Liver (tissue), 9 donors: ENCODE data around the gene CYP2U1. TPM values are rescaled to one million over a fixed set of nuclear protein-coding genes. Genes with fewer than 3 reads are reported as not detected.
A peak's percentile ranks its signal among the peaks of the same experiment; 100 is the strongest.

ENCODE experiments used
- DNase-seq: peaks from one replicate; pipeline ENCODE4 v3.0.0-alpha.2; 2017; ENCODE audit warnings: low spot score
- H3K27ac ChIP-seq, 2 donors: one replicate each; pipeline ENCODE4 v1.7.0; 2013; ENCODE audit warnings: inconsistent platforms in 2 of 2, low read length in 2 of 2, control low read depth in 1 of 2, low read depth in 1 of 2, mild to moderate bottlenecking in 1 of 2
- H3K27me3 ChIP-seq, 4 donors: one replicate each; pipeline versions ENCODE4 v1.6.1 to v1.7.0; 2013; ENCODE audit warnings: low read length in 3 of 4, inconsistent platforms in 1 of 4, mild to moderate bottlenecking in 1 of 4, moderate library complexity in 1 of 4; ENCODE audit not compliant: control insufficient read depth in 4 of 4, insufficient read depth in 4 of 4
- H3K36me3 ChIP-seq, 4 donors: one replicate each; pipeline versions ENCODE4 v1.6.1 to v1.7.0; 2013; ENCODE audit warnings: low read length in 3 of 4, mild to moderate bottlenecking in 3 of 4, low read depth in 1 of 4, moderate library complexity in 1 of 4; ENCODE audit not compliant: control insufficient read depth in 4 of 4, insufficient read depth in 3 of 4
- H3K4me1 ChIP-seq, 4 donors: one replicate each; pipeline versions ENCODE4 v1.6.1 to v1.7.0; 2013; ENCODE audit warnings: low read length in 3 of 4, mild to moderate bottlenecking in 3 of 4, moderate library complexity in 1 of 4; ENCODE audit not compliant: control insufficient read depth in 4 of 4, insufficient read depth in 4 of 4
- H3K4me3 ChIP-seq, 3 donors: one replicate each; pipeline versions ENCODE4 v1.6.1 to v1.7.0; 2013; ENCODE audit warnings: low read length in 3 of 3, control low read depth in 1 of 3, low read depth in 1 of 3, mild to moderate bottlenecking in 1 of 3
- H3K9ac ChIP-seq, 2 donors: one replicate each; pipeline ENCODE4 v1.7.0; 2013; ENCODE audit warnings: low read length in 2 of 2, mild to moderate bottlenecking in 2 of 2, moderate library complexity in 2 of 2, control low read depth in 1 of 2, low read depth in 1 of 2
- H3K9me3 ChIP-seq, 4 donors: one replicate each; pipeline versions ENCODE4 v1.6.1 to v1.7.0; 2013; ENCODE audit warnings: low read length in 3 of 4; ENCODE audit not compliant: control insufficient read depth in 4 of 4
- ATF3 ChIP-seq: IDR thresholded peaks from 2 replicates; pipeline ENCODE4 v1.6.1; 2016; ENCODE audit warnings: antibody characterized with exemption
- CTCF ChIP-seq: fragments of 150-350 bp; IDR thresholded peaks from 2 replicates; pipeline ENCODE4 v1.5.1; 2017; ENCODE audit warnings: improper control_type of control experiment, low read depth, low read length; ENCODE audit not compliant: missing input control
- FOXA1 ChIP-seq: IDR thresholded peaks from 2 replicates; pipeline ENCODE4 v1.6.1; 2016; ENCODE audit warnings: antibody characterized with exemption
- FOXA2 ChIP-seq: IDR thresholded peaks from 2 replicates; pipeline ENCODE4 v1.6.1; 2016; ENCODE audit warnings: antibody characterized with exemption
- GABPA ChIP-seq, 2 donors: IDR thresholded peaks in 1 of 2; conservative IDR thresholded peaks in 1 of 2; 2 replicates each; pipeline ENCODE4 v1.6.1; 2016; ENCODE audit warnings: antibody characterized with exemption in 2 of 2, mild to moderate bottlenecking in 1 of 2, moderate library complexity in 1 of 2
- HNF4A ChIP-seq, 2 donors: conservative IDR thresholded peaks; 2 replicates each; pipeline ENCODE4 v1.6.1; 2016; ENCODE audit warnings: antibody characterized with exemption in 2 of 2, mild to moderate bottlenecking in 2 of 2
- JUND ChIP-seq, 2 donors: IDR thresholded peaks; 2 replicates each; pipeline ENCODE4 v1.6.1; 2016; ENCODE audit warnings: antibody characterized with exemption in 2 of 2
- NR2F2 ChIP-seq: IDR thresholded peaks from 2 replicates; pipeline ENCODE4 v1.6.1; 2016; ENCODE audit warnings: antibody characterized with exemption
- RAD21 ChIP-seq, 2 donors: IDR thresholded peaks; 2 replicates each; pipeline ENCODE4 v1.6.1; 2016; ENCODE audit warnings: antibody characterized with exemption in 2 of 2, mild to moderate bottlenecking in 2 of 2
- REST ChIP-seq: IDR thresholded peaks from 2 replicates; pipeline ENCODE4 v1.6.1; 2016; ENCODE audit warnings: antibody characterized with exemption, mild to moderate bottlenecking
- RXRA ChIP-seq, 2 donors: IDR thresholded peaks; 2 replicates each; pipeline ENCODE4 v1.6.1; 2017 to 2018; ENCODE audit warnings: antibody characterized with exemption in 2 of 2, mild to moderate bottlenecking in 1 of 2
- SP1 ChIP-seq: IDR thresholded peaks from 2 replicates; pipeline ENCODE4 v1.6.1; 2018; ENCODE audit warnings: antibody characterized with exemption, mild to moderate bottlenecking
- YY1 ChIP-seq: IDR thresholded peaks from 2 replicates; pipeline ENCODE4 v1.6.1; 2016; ENCODE audit warnings: antibody characterized with exemption, mild to moderate bottlenecking
- ZBTB33 ChIP-seq: IDR thresholded peaks from 2 replicates; pipeline ENCODE4 v1.6.1; 2016; ENCODE audit warnings: antibody characterized with exemption
- WGBS: extraction: QIAGEN DNeasy Blood & Tissue Kit; methylation state at CpG from one replicate; pipeline ENCODE4 v1.1.7; 2013; 5-methylcytosine and 5-hydroxymethylcytosine counted together
- polyA plus RNA-seq, 2 donors: library from polyadenylated mRNA; stranded (reverse) in 1 of 2; unstranded in 1 of 2; fragments of 200-250 nt in 1 of 2; fragments of >200 nt in 1 of 2; fragmentation: Nextera tagmentation in 1 of 2; extraction: Ambion mirVana in 1 of 2; gene quantifications; one replicate each; pipeline versions ENCODE4 v1.2.1 to v1.2.3, GENCODE V29; 2013 to 2015
- total RNA-seq, 2 donors: library from RNA; depleted of rRNA; stranded (reverse); fragments of >200 nt; gene quantifications; one replicate each; pipeline ENCODE4 v1.2.3, GENCODE V29; 2014
- donor health status: healthy.
- donor health status: healthy.
- donor health status: healthy.
- donor health status: healthy.
- donor health status: healthy.

Gene CYP2U1
- total and polyA plus RNA-seq, 4 donors, result 2.0 to 4.9 (median 3.2) TPM

- H3K27ac ChIP-seq, result no peak overlapping the region
- H3K27me3 ChIP-seq, result no peaks in the 10 kb centered on the region
- no peak overlapping the region for H3K9ac ChIP-seq
- no peak for DNase-seq
- no peaks in the 10 kb centered on the region for H3K4me1 ChIP-seq
- WGBS, result 93% methylated on average over 7 of the region's 7 CpGs
- no peaks in the 10 kb centered on the region for H3K36me3 ChIP-seq
- H3K4me3 ChIP-seq, result no peak overlapping the region
- H3K9me3 ChIP-seq, result no peaks in the 10 kb centered on the region
- TF ChIP-seq SP1 (no peak), ZBTB33 (no peak), ATF3 (no peak), FOXA1 (no peak), JUND (IDR thresholded peaks at IDR 0.05) (no peak), NR2F2 (no peak), GABPA (IDR thresholded peaks at IDR 0.05 in 1 of 2, conservative IDR thresholded peaks at IDR 0.05 in 1 of 2) (no peak), REST (no peak)
Observed at GRCh38 chr4:107908377-107908776, 23.0 kb upstream of the CYP2U1 start.

- peak; percentile 27 for TF ChIP-seq FOXA1
- TF ChIP-seq RAD21 (IDR thresholded peaks at IDR 0.05), result peak; percentile 98 to 99
- TF ChIP-seq YY1, result peak; percentile 20
- TF ChIP-seq HNF4A (conservative IDR thresholded peaks at IDR 0.05), result no peak
- TF ChIP-seq FOXA2, result peak; percentile 28
- TF ChIP-seq RXRA (IDR thresholded peaks at IDR 0.05), result peak in 1 of 2 donors; percentile 28
- peak; percentile 90 for TF ChIP-seq CTCF
- no peak for TF ChIP-seq ATF3
- H3K27ac ChIP-seq, result no peak overlapping the region
Observed at GRCh38 chr4:107913283-107913899, 18.0 kb upstream of the CYP2U1 start.

More at GRCh38 chr4:107913283-107913899, 18.0 kb upstream of the CYP2U1 start:
- Histone ChIP-seq H3K9ac (no peak overlapping the region), H3K4me3 (no peak overlapping the region), H3K27me3 (no peaks in the 10 kb centered on the region), H3K36me3 (no peaks in the 10 kb centered on the region), H3K9me3 (no peaks in the 10 kb centered on the region), H3K4me1 (peaks cover 0 to 6% (median 3%) of the 10 kb centered on the region in 4 donors)
- 12% methylated on average over 2 of the region's 2 CpGs for WGBS
- no peak for DNase-seq
